H9 (cell line): ENCODE data around the gene MARCHF6. TPM values are rescaled to one million over a fixed set of nuclear protein-coding genes. Genes with fewer than 3 reads are reported as not detected.

Experiments used
- DNase-seq: peaks from one replicate; pipeline ENCODE4 v3.0.0-alpha.2; 2017
- H2AFZ ChIP-seq: one replicate; pipeline ENCODE4 v1.6.1; 2013; ENCODE audit warnings: mild to moderate bottlenecking, low read length, control low read depth, moderate library complexity
- H2AK5ac ChIP-seq: 2 replicates; pipeline ENCODE4 v1.6.1; 2013; ENCODE audit warnings: low read length, control low read depth, mixed read lengths; ENCODE audit not compliant: insufficient read length
- H2BK120ac ChIP-seq: one replicate; pipeline ENCODE4 v1.6.1; 2013; ENCODE audit warnings: low read depth, mild to moderate bottlenecking, low read length, control low read depth, inconsistent platforms; ENCODE audit not compliant: poor library complexity, severe bottlenecking
- H2BK12ac ChIP-seq: 2 replicates; pipeline ENCODE4 v1.6.1; 2013; ENCODE audit warnings: low read length, control low read depth, mixed read lengths, low read depth; ENCODE audit not compliant: insufficient read length
- H2BK15ac ChIP-seq: 2 replicates; pipeline ENCODE4 v1.6.1; 2013; ENCODE audit warnings: low read depth, low read length, control low read depth
- H2BK20ac ChIP-seq: one replicate; pipeline ENCODE4 v1.6.1; 2013; ENCODE audit warnings: low read depth, mild to moderate bottlenecking, low read length, control low read depth, inconsistent platforms; ENCODE audit not compliant: poor library complexity, severe bottlenecking
- H2BK5ac ChIP-seq: 2 replicates; pipeline ENCODE4 v1.6.1; 2013; ENCODE audit warnings: low read length, control low read depth, mixed read lengths; ENCODE audit not compliant: insufficient read length
- H3K14ac ChIP-seq: 2 replicates; pipeline ENCODE4 v1.6.1; 2013; ENCODE audit warnings: low read length, control low read depth; ENCODE audit not compliant: insufficient read depth
- H3K18ac ChIP-seq: 2 replicates; pipeline ENCODE4 v1.6.1; 2013; ENCODE audit warnings: low read depth, mild to moderate bottlenecking, mixed read lengths, low read length, control low read depth; ENCODE audit not compliant: insufficient read length
- H3K23ac ChIP-seq: 2 replicates; pipeline ENCODE4 v1.6.1; 2013; ENCODE audit warnings: low read length, control low read depth, mixed read lengths, low read depth; ENCODE audit not compliant: insufficient read length
- H3K23me2 ChIP-seq: 2 replicates; pipeline ENCODE4 v1.6.1; 2013; ENCODE audit warnings: low read depth, mild to moderate bottlenecking, mixed read lengths, low read length, control low read depth; ENCODE audit not compliant: insufficient read length, poor library complexity, severe bottlenecking
- H3K27ac ChIP-seq: 2 replicates; pipeline ENCODE4 v1.5.1; 2013; ENCODE audit warnings: low read length, control low read depth, mixed read lengths, low read depth; ENCODE audit not compliant: insufficient read length
- H3K27me3 ChIP-seq: 2 replicates; pipeline ENCODE4 v1.6.1; 2013; ENCODE audit warnings: low read length, control low read depth, inconsistent platforms; ENCODE audit not compliant: insufficient read depth
- H3K4ac ChIP-seq: 2 replicates; pipeline ENCODE4 v1.6.1; 2013; ENCODE audit warnings: low read depth, mild to moderate bottlenecking, control low read depth, inconsistent platforms, low read length, moderate library complexity
- H3K4me1 ChIP-seq: 2 replicates; pipeline ENCODE4 v1.6.1; 2013; ENCODE audit warnings: low read length, control low read depth, inconsistent platforms; ENCODE audit not compliant: insufficient read depth
- H3K4me2 ChIP-seq: 2 replicates; pipeline ENCODE4 v1.6.1; 2013; ENCODE audit warnings: low read length, control low read depth, mixed read lengths; ENCODE audit not compliant: insufficient read length, insufficient read depth
- H3K56ac ChIP-seq: 2 replicates; pipeline ENCODE4 v1.6.1; 2013; ENCODE audit warnings: low read depth, mild to moderate bottlenecking, mixed read lengths, low read length, control low read depth; ENCODE audit not compliant: insufficient read length
- H3K79me1 ChIP-seq: 2 replicates; pipeline ENCODE4 v1.6.1; 2013; ENCODE audit warnings: low read depth, mild to moderate bottlenecking, moderate library complexity, low read length, control low read depth, inconsistent platforms; ENCODE audit not compliant: insufficient read depth, poor library complexity, severe bottlenecking
- H3K79me2 ChIP-seq: 2 replicates; pipeline ENCODE4 v1.6.1; 2013; ENCODE audit warnings: low read length, control low read depth, inconsistent platforms; ENCODE audit not compliant: insufficient read depth
- H3K9ac ChIP-seq: 2 replicates; pipeline ENCODE4 v1.6.1; 2013; ENCODE audit warnings: low read length, control low read depth, mixed read lengths; ENCODE audit not compliant: insufficient read length; ENCODE audit errors: extremely low read depth
- H3K9me3 ChIP-seq: one replicate; pipeline ENCODE4 v1.6.1; 2013; ENCODE audit warnings: low read depth, low read length, inconsistent platforms; ENCODE audit not compliant: control insufficient read depth
- H3T11ph ChIP-seq: one replicate; pipeline ENCODE4 v1.6.1; 2013; ENCODE audit warnings: mild to moderate bottlenecking, low read length, control low read depth, inconsistent platforms
- H4K20me1 ChIP-seq: one replicate; pipeline ENCODE4 v1.6.1; 2013; ENCODE audit not compliant: control insufficient read depth, insufficient read length, insufficient read depth
- H4K5ac ChIP-seq: 2 replicates; pipeline ENCODE4 v1.6.1; 2013; ENCODE audit warnings: low read depth, mild to moderate bottlenecking, mixed read lengths, low read length, control low read depth; ENCODE audit not compliant: insufficient read length
- H4K8ac ChIP-seq: replicated peaks from 2 replicates; pipeline ENCODE4 v1.6.1; 2013; ENCODE audit warnings: low read length, control low read depth, mixed read lengths, low read depth; ENCODE audit not compliant: insufficient read length
- H4K91ac ChIP-seq: 2 replicates; pipeline ENCODE4 v1.6.1; 2013; ENCODE audit warnings: low read depth, mild to moderate bottlenecking, moderate library complexity, mixed read lengths, low read length, control low read depth; ENCODE audit not compliant: insufficient read length
- H3K27ac Mint-ChIP-seq, 3 experiments: 2 replicates in 2 of 3; 3 replicates in 1 of 3; pipeline ENCODE4 v1.8.0; 2020 to 2021; ENCODE audit warnings: mixed read lengths in 3 of 3, mild to moderate bottlenecking in 1 of 3, moderate library complexity in 1 of 3
- H3K27me3 Mint-ChIP-seq: 2 replicates; pipeline ENCODE4 v1.8.0; 2021; ENCODE audit warnings: low read depth, mild to moderate bottlenecking, moderate library complexity, mixed read lengths
- H3K36me3 Mint-ChIP-seq, 3 experiments: 2 replicates in 2 of 3; 3 replicates in 1 of 3; pipeline ENCODE4 v1.8.0; 2020 to 2021; ENCODE audit warnings: low read depth in 3 of 3, mixed read lengths in 3 of 3; ENCODE audit not compliant: insufficient read depth in 1 of 3
- H3K4me1 Mint-ChIP-seq, 2 experiments: 2 replicates each; pipeline ENCODE4 v1.8.0; 2020; ENCODE audit warnings: mixed read lengths in 2 of 2
- H3K4me3 Mint-ChIP-seq, 2 experiments: 2 replicates in 1 of 2; 3 replicates in 1 of 2; pipeline ENCODE4 v1.8.0; 2020 to 2021; ENCODE audit warnings: mild to moderate bottlenecking in 2 of 2, mixed read lengths in 2 of 2, moderate library complexity in 1 of 2
- H3K9me3 Mint-ChIP-seq, 2 experiments: 2 replicates in 1 of 2; 3 replicates in 1 of 2; pipeline ENCODE4 v1.8.0; 2020; ENCODE audit warnings: mild to moderate bottlenecking in 2 of 2, mixed read lengths in 2 of 2, moderate library complexity in 1 of 2
- CTCF ChIP-seq: fragments of 200-600 bp; sonication (generic); conservative IDR thresholded peaks from 3 replicates; pipeline ENCODE4 v1.8.0; 2021; ENCODE audit warnings: antibody characterized with exemption, mild to moderate bottlenecking
- WGBS: extraction: QIAGEN DNeasy Blood & Tissue Kit; methylation state at CpG from one replicate; pipeline ENCODE4 v1.1.7; 2013; ENCODE audit warnings: missing lambda C conversion rate, low lambda C conversion rate, mixed read lengths; ENCODE audit not compliant: insufficient read length; ENCODE audit errors: extremely low coverage; 5-methylcytosine and 5-hydroxymethylcytosine counted together
- total RNA-seq: library from RNA; stranded (reverse); gene quantifications from 2 replicates; pipeline ENCODE4 v1.2.1, GENCODE V29; 2021

MARCHF6 gene
- total RNA-seq, 1 experiment from 2014 or later, result 118 TPM

GRCh38 chr5:10315824-10316509 lies 37.5 kb upstream of the MARCHF6 start:
- H4K5ac ChIP-seq, result no peak overlapping the region
- DNase-seq, result peak; percentile 56
- H4K8ac ChIP-seq, result no peak overlapping the region
- no peak overlapping the region for H2BK12ac ChIP-seq
- H3K27me3 Mint-ChIP-seq, result peaks cover 6% of the 10 kb centered on the region
- H3K9me3 ChIP-seq, result no peaks in the 10 kb centered on the region
- H3K14ac ChIP-seq, result no peak overlapping the region
- H3K56ac ChIP-seq, result no peak overlapping the region
- no peak overlapping the region for H2BK5ac ChIP-seq
- H2BK20ac ChIP-seq, result no peak overlapping the region
- WGBS, result no CpG with 5 or more reads among the region's 15 CpGs
- peaks cover 1 to 2% of the 10 kb centered on the region in 2 experiments; a peak in 2 of 5 replicates for H3K9me3 Mint-ChIP-seq
- no peak overlapping the region for H3K4me3 Mint-ChIP-seq
- H4K91ac ChIP-seq, result no peak overlapping the region
- H3T11ph ChIP-seq, result no peak overlapping the region
- H4K20me1 ChIP-seq, result no peaks in the 10 kb centered on the region
- H3K23ac ChIP-seq, result no peak overlapping the region
- no peak overlapping the region for H3K4me2 ChIP-seq
- H3K27me3 ChIP-seq, result no peaks in the 10 kb centered on the region
- H2BK15ac ChIP-seq, result no peak overlapping the region
- no peak overlapping the region for H2BK120ac ChIP-seq
- H3K79me1 ChIP-seq, result no peaks in the 10 kb centered on the region
- peaks cover under 1 to 4% (median 2%) of the 10 kb centered on the region in 3 experiments; a peak in 4 of 7 replicates for H3K36me3 Mint-ChIP-seq
- no peak overlapping the region for H2AFZ ChIP-seq
- no peaks in the 10 kb centered on the region for H3K23me2 ChIP-seq
- no peaks in the 10 kb centered on the region; the same call in 1 of the 2 replicates for H3K4me1 ChIP-seq
- H3K4me1 Mint-ChIP-seq, result peaks cover 2 to 5% of the 10 kb centered on the region in 2 experiments; a peak in 3 of 4 replicates
- H3K79me2 ChIP-seq, result no peaks in the 10 kb centered on the region
- H3K4ac ChIP-seq, result no peak overlapping the region
- H3K27ac ChIP-seq, result no peak overlapping the region
- H3K9ac ChIP-seq, result no peak overlapping the region
- no peak overlapping the region for H3K18ac ChIP-seq
- H2AK5ac ChIP-seq, result no peak overlapping the region
- H3K27ac Mint-ChIP-seq, result no peak overlapping the region; a peak in 1 of 7 replicates
- no peak for TF ChIP-seq CTCF
